OCI-LY1 (cell line): ENCODE measurements around the gene CAMK2D.

Source experiments
- H2AFZ ChIP-seq: fragments of 200-600 bp; sonication (generic), shearing (Covaris generic); 2 replicates; pipeline ENCODE4 v1.6.0; 2014; ENCODE audit warnings: antibody characterized with exemption, mild to moderate bottlenecking, low read length
- H3F3A ChIP-seq: fragments of 200-600 bp; sonication (generic), shearing (Covaris generic); 2 replicates; pipeline ENCODE4 v1.6.0; 2014; ENCODE audit warnings: mild to moderate bottlenecking, antibody characterized with exemption, low read length, moderate library complexity; ENCODE audit not compliant: insufficient read depth
- H3K27ac ChIP-seq: fragments of 200-600 bp; sonication (generic); 2 replicates; pipeline ENCODE4 v1.5.1; 2014; ENCODE audit warnings: low read length, mixed run types, mild to moderate bottlenecking, low read depth; ENCODE audit not compliant: poor library complexity, severe bottlenecking
- H3K27me3 ChIP-seq: fragments of 200-600 bp; sonication (generic); 2 replicates; pipeline ENCODE4 v1.6.0; 2014; ENCODE audit warnings: antibody characterized with exemption, mild to moderate bottlenecking, low read length, moderate library complexity; ENCODE audit not compliant: insufficient read depth
- H3K36me3 ChIP-seq: fragments of 200-600 bp; sonication (generic); 2 replicates; pipeline ENCODE4 v1.6.1; 2014; ENCODE audit warnings: mild to moderate bottlenecking, antibody characterized with exemption, low read length, moderate library complexity, mixed read lengths; ENCODE audit not compliant: insufficient read depth
- H3K4me1 ChIP-seq: fragments of 200-600 bp; sonication (generic); 2 replicates; pipeline ENCODE4 v1.5.1; 2014; ENCODE audit warnings: mild to moderate bottlenecking, low read length, moderate library complexity; ENCODE audit not compliant: insufficient read depth, severe bottlenecking
- H3K4me2 ChIP-seq: fragments of 200-600 bp; sonication (generic), shearing (Covaris generic); 2 replicates; pipeline ENCODE4 v1.6.1; 2014; ENCODE audit warnings: low read length
- H3K4me3 ChIP-seq: fragments of 200-600 bp; sonication (generic); 2 replicates; pipeline ENCODE4 v1.5.1; 2014; ENCODE audit warnings: low read length, low read depth, mild to moderate bottlenecking, mixed read lengths; ENCODE audit not compliant: poor library complexity, severe bottlenecking
- H3K79me2 ChIP-seq: fragments of 200-600 bp; shearing (Covaris generic); 2 replicates; pipeline ENCODE4 v1.6.1; 2016; ENCODE audit warnings: mixed run types, low read length, mixed read lengths; ENCODE audit not compliant: insufficient read depth
- H3K9ac ChIP-seq: fragments of 200-600 bp; sonication (generic), shearing (Covaris generic); 2 replicates; pipeline ENCODE4 v1.6.1; 2014; ENCODE audit warnings: mild to moderate bottlenecking, low read length, mixed read lengths
- H3K9me2 ChIP-seq: fragments of 200-600 bp; sonication (generic), shearing (Covaris generic); 2 replicates; pipeline ENCODE4 v1.6.1; 2014; ENCODE audit warnings: low read depth, mild to moderate bottlenecking, low read length, mixed read lengths
- H3K9me3 ChIP-seq: fragments of 200-600 bp; shearing (Covaris generic); 2 replicates; pipeline ENCODE4 v1.6.1; 2014; ENCODE audit warnings: low read length, mixed read lengths
- H4K20me1 ChIP-seq: fragments of 200-600 bp; sonication (generic), shearing (Covaris generic); 2 replicates; pipeline ENCODE4 v1.6.0; 2016; ENCODE audit warnings: mild to moderate bottlenecking, low read length; ENCODE audit not compliant: insufficient read depth
- CTCF ChIP-seq: fragments of 200-600 bp; sonication (generic), shearing (Covaris generic); IDR thresholded peaks from 2 replicates; pipeline ENCODE4 v1.5.1; 2017; ENCODE audit warnings: mild to moderate bottlenecking, antibody characterized with exemption, low read length, moderate library complexity, mixed read lengths
- EZH2 ChIP-seq: fragments of 200-600 bp; sonication (generic), shearing (Covaris generic); IDR thresholded peaks from 2 replicates; pipeline ENCODE4 v1.8.0; 2017; ENCODE audit warnings: borderline replicate concordance, mixed run types, mild to moderate bottlenecking, antibody characterized with exemption, low read length, moderate library complexity, mixed read lengths

CAMK2D gene

DNA sequence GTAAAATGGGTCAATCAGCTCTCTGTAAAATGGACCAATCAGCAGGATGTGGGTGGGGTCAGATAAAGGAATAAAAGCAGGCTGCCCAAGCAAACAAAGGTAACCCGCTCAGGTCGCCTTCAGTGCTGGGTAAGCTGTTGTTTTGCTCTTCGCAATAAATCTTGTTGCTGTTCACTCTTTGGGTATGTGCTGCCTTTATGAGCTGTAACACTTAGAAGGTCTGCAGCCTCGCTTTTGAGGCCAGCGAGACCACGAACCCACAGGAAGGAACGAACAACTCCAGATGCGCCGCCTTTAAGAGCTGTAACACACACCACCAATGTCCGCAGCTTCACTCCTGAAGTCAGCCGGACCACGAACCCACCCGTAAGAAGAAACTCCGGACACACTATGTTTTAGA is 11.5 kb upstream of the CAMK2D start:
- Histone ChIP-seq H3F3A (no peaks in the 10 kb centered on the region), H3K27me3 (no peaks in the 10 kb centered on the region), H2AFZ (no peak overlapping the region), H3K36me3 (no peaks in the 10 kb centered on the region), H3K4me3 (no peak overlapping the region), H4K20me1 (no peaks in the 10 kb centered on the region), H3K9me3 (no peaks in the 10 kb centered on the region), H3K79me2 (no peaks in the 10 kb centered on the region), H3K4me1 (no peaks in the 10 kb centered on the region), H3K4me2 (no peak overlapping the region), H3K9ac (no peak overlapping the region), H3K9me2 (no peaks in the 10 kb centered on the region), H3K27ac (no peak overlapping the region)
- TF ChIP-seq CTCF: no peak
- TF ChIP-seq EZH2: no peak

DNA sequence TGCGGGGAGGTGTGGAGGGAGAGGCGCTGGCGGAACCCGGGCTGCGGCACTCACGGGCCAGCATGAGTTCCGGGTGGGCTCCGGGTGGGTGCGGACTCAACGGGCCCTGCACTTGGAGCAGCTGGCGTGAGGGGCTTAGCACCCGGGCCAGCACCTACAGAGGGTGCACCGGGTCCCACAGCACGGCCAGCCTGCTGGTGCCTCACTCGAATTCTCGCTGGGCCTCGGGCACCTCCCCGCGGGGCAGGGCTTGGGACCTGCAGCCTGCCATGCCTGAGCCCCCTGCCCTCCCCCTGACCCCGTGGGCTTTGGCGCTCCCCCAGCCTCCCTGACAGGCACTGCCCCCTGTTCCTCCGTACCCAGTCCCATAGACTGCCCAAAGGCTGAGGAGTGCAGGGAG is 10.8 kb upstream of the CAMK2D start:
- no peak overlapping the region for H3K4me2 ChIP-seq
- TF ChIP-seq EZH2 (no peak), CTCF (no peak)
- no peak overlapping the region for H3K4me3 ChIP-seq
- H2AFZ ChIP-seq: no peak overlapping the region
- no peaks in the 10 kb centered on the region for H3K4me1 ChIP-seq
- H3F3A ChIP-seq: no peaks in the 10 kb centered on the region
- no peak overlapping the region for H3K27ac ChIP-seq
- no peaks in the 10 kb centered on the region for H3K9me3 ChIP-seq
- H4K20me1 ChIP-seq: no peaks in the 10 kb centered on the region
- no peaks in the 10 kb centered on the region for H3K36me3 ChIP-seq
- H3K79me2 ChIP-seq: no peaks in the 10 kb centered on the region
- H3K9ac ChIP-seq: no peak overlapping the region
- no peaks in the 10 kb centered on the region for H3K27me3 ChIP-seq
- no peaks in the 10 kb centered on the region for H3K9me2 ChIP-seq

DNA sequence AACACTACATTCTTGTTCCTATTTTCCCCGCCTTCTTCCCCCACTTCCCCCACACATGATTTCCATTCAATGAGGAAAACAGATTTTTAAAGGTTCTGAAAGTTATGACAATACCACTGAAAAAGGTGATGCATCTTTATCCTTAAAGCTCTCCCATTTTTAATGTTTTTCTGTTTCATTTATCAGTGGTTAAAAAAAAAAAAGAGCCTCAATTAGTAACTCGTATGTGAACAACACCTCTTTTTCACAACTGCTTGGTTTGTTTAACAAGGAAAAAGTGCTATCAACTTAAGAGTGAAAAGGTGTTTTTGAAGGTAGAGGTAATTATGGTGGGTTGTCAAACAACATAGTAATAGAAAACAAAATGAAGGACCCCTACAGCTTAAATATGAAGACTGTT is 8.2 kb upstream of the CAMK2D start:
- Histone ChIP-seq H4K20me1 (no peaks in the 10 kb centered on the region), H3K9me3 (no peaks in the 10 kb centered on the region), H3F3A (no peaks in the 10 kb centered on the region), H3K9ac (no peak overlapping the region), H3K27ac (no peak overlapping the region), H3K9me2 (no peaks in the 10 kb centered on the region), H3K36me3 (no peaks in the 10 kb centered on the region), H3K79me2 (no peaks in the 10 kb centered on the region), H2AFZ (no peak overlapping the region), H3K4me1 (no peaks in the 10 kb centered on the region), H3K27me3 (no peaks in the 10 kb centered on the region), H3K4me2 (no peak overlapping the region), H3K4me3 (no peak overlapping the region)
- no peak for TF ChIP-seq CTCF
- no peak for TF ChIP-seq EZH2
